Left ventricle myocardium inferior (tissue), 1 donor: Measurements from ENCODE around the gene MBLAC1. TPM values are rescaled to one million over a fixed set of nuclear protein-coding genes. Genes with fewer than 3 reads are reported as not detected.
A peak's percentile ranks its signal among the peaks of the same experiment; 100 is the strongest.

Experiments
- DNase-seq: peaks from one replicate; pipeline ENCODE4 v3.0.0-alpha.2; 2020
- H3K27ac ChIP-seq: fragments of 200-600 bp; replicated peaks from 2 replicates; pipeline ENCODE4 v1.8.0; 2021
- H3K27me3 ChIP-seq: fragments of 200-600 bp; 2 replicates; pipeline ENCODE4 v1.8.0; 2021; ENCODE audit warnings: low read depth
- H3K36me3 ChIP-seq: fragments of 200-600 bp; 2 replicates; pipeline ENCODE4 v1.8.0; 2021
- H3K4me1 ChIP-seq: fragments of 200-600 bp; 2 replicates; pipeline ENCODE4 v1.8.0; 2021
- H3K4me3 ChIP-seq: fragments of 200-600 bp; 2 replicates; pipeline ENCODE4 v1.8.0; 2021; ENCODE audit warnings: mild to moderate bottlenecking, moderate library complexity
- H3K9me3 ChIP-seq: fragments of 200-600 bp; replicated peaks from 2 replicates; pipeline ENCODE4 v1.8.0; 2021
- CTCF ChIP-seq: fragments of 200-600 bp; IDR thresholded peaks from 2 replicates; pipeline ENCODE4 v1.8.0; 2021; ENCODE audit warnings: antibody characterized with exemption, mild to moderate bottlenecking, borderline replicate concordance
- intact Hi-C: fragments of 100-400 bp; cut with micrococcal nuclease; formaldehyde crosslinking; loops from one replicate; pipeline ENCODE4 v1.11.0; 2022
- total RNA-seq: library from RNA; stranded (reverse); fragmentation: NEBNext Ultra II Directional; extraction: Animal tissue kit (Norgen Biotek cat#: 25700); gene quantifications from one replicate; pipeline ENCODE4 v1.2.1, GENCODE V29; 2021
- donor health status: DM: no; HTN: yes; CAD: no; lungs with severe emphysema.

Gene MBLAC1
- total RNA-seq, 1 donor from 2014 or later = 2.0 TPM

GRCh38 chr7:100171087-100171681, 44.4 kb downstream of the MBLAC1 start:
- DNase-seq = no peak

GRCh38 chr7:100171840-100172239, 45.1 kb downstream of the MBLAC1 start:
- Histone ChIP-seq H3K4me1 (peaks cover 36% of the 10 kb centered on the region), H3K27me3 (peaks cover 63% of the 10 kb centered on the region), H3K9me3 (no peaks in the 10 kb centered on the region), H3K27ac (no peak overlapping the region), H3K36me3 (no peaks in the 10 kb centered on the region), H3K4me3 (peak overlapping the region; percentile 62)
- no peak for TF ChIP-seq CTCF
- intact Hi-C loops = no loop called here
- DNase-seq = no peak

More at GRCh38 chr7:100171087-100171681, 44.4 kb downstream of the MBLAC1 start:
- H3K36me3 ChIP-seq = no peaks in the 10 kb centered on the region
- no peaks in the 10 kb centered on the region for H3K9me3 ChIP-seq
- TF ChIP-seq CTCF = no peak
- H3K27me3 ChIP-seq = peaks cover 69% of the 10 kb centered on the region
- no peak overlapping the region for H3K27ac ChIP-seq
- H3K4me3 ChIP-seq = peak overlapping the region; percentile 62
- peaks cover 32% of the 10 kb centered on the region for H3K4me1 ChIP-seq
- intact Hi-C loops = no loop called here

GRCh38 chr7:100173806-100174495, 47.2 kb downstream of the MBLAC1 start:
- H3K27ac ChIP-seq = no peak overlapping the region
- intact Hi-C loops = no loop called here

GRCh38 chr7:100174582-100174981, 47.8 kb downstream of the MBLAC1 start:
- no peak overlapping the region for H3K27ac ChIP-seq
- peaks cover 27% of the 10 kb centered on the region for H3K4me1 ChIP-seq
- peaks cover 41% of the 10 kb centered on the region for H3K27me3 ChIP-seq
- no peaks in the 10 kb centered on the region for H3K36me3 ChIP-seq
- no peak for TF ChIP-seq CTCF
- no peak overlapping the region for H3K4me3 ChIP-seq
- DNase-seq = no peak
- no peaks in the 10 kb centered on the region for H3K9me3 ChIP-seq
- intact Hi-C loops = no loop called here

More at GRCh38 chr7:100173806-100174495, 47.2 kb downstream of the MBLAC1 start:
- no peak overlapping the region for H3K4me3 ChIP-seq
- no peak for TF ChIP-seq CTCF
- peaks cover 46% of the 10 kb centered on the region for H3K27me3 ChIP-seq
- H3K4me1 ChIP-seq = peaks cover 28% of the 10 kb centered on the region
- no peaks in the 10 kb centered on the region for H3K36me3 ChIP-seq
- H3K9me3 ChIP-seq = no peaks in the 10 kb centered on the region
- no peak for DNase-seq

GRCh38 chr7:100175296-100175935, 48.6 kb downstream of the MBLAC1 start:
- intact Hi-C loops = no loop called here
- Histone ChIP-seq H3K27me3 (peaks cover 33% of the 10 kb centered on the region), H3K36me3 (no peaks in the 10 kb centered on the region), H3K9me3 (no peaks in the 10 kb centered on the region), H3K4me1 (peaks cover 27% of the 10 kb centered on the region), H3K27ac (no peak overlapping the region), H3K4me3 (no peak overlapping the region)
- DNase-seq = no peak
- no peak for TF ChIP-seq CTCF
